ENCODE data around the gene ATRNL1. TPM values are rescaled to one million over a fixed set of nuclear protein-coding genes. Genes with fewer than 3 reads are reported as not detected.

ATRNL1 gene
- polyA plus RNA-seq, 3 donors = not detected

DNA sequence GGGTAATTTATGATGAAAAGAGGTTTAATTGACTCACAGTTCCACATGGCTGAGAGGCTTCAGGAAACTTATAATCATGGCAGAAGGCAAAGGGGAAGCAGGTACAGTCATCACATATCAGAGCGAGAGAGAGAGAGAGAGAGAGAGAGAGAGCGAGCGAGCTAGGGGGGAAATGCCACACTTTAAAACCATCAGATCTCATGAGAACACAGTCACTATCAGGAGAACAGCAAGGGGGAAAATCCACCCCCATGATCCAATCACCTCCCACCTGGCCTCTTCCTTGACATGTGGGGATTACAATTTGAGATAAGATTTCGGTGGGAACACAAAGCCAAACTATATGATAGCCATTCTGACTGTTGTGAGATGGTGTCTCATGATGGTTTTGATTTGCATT lies 603.6 kb downstream of the ATRNL1 start:
- no peaks in the 10 kb centered on the region for H3K4me1 ChIP-seq (ENCODE audit: control insufficient read depth in 1 of 2, insufficient read depth in 2 of 2, low read length in 2 of 2)
- H3K27me3 ChIP-seq (ENCODE audit: control insufficient read depth in 2 of 2, insufficient read depth in 2 of 2, low read length in 2 of 2) = no peaks in the 10 kb centered on the region
- H3K9me3 ChIP-seq (replicated peaks in 1 of 2; ENCODE audit: control insufficient read depth in 1 of 2, insufficient read depth in 1 of 2, low read length in 2 of 2) = no peaks in the 10 kb centered on the region
- Mint-ChIP-seq H3K36me3 (no peaks in the 10 kb centered on the region), H3K4me1 (no peaks in the 10 kb centered on the region), H3K9me3 (peaks cover 0 to 1% (median 0%) of the 10 kb centered on the region in 7 donors), H3K4me3 (no peak overlapping the region), H3K27me3 (ENCODE audit: low read depth in 3 of 3) (no peaks in the 10 kb centered on the region), H3K27ac (no peak overlapping the region)
- no peak overlapping the region for H3K4me2 ChIP-seq (replicated peaks; ENCODE audit: extremely low read depth, low read length, poor library complexity, severe bottlenecking)
- no CpG with 5 or more reads among the region's 4 CpGs for WGBS (ENCODE audit: insufficient coverage)
- H4K20me1 ChIP-seq (ENCODE audit: insufficient read depth, low read length) = no peaks in the 10 kb centered on the region
- no peaks in the 10 kb centered on the region for H3K36me3 ChIP-seq (replicated peaks in 1 of 2; ENCODE audit: control insufficient read depth in 1 of 2, insufficient read depth in 2 of 2, low read length in 2 of 2)
- no peak overlapping the region for H3K27ac ChIP-seq (ENCODE audit: low read depth in 1 of 2, low read length in 2 of 2)
- no peak overlapping the region for H2AFZ ChIP-seq (ENCODE audit: insufficient read depth, low read depth, low read length, poor library complexity, severe bottlenecking)
- no peak overlapping the region for H3K9ac ChIP-seq (ENCODE audit: insufficient read depth, low read length, poor library complexity, severe bottlenecking)
- H3K79me2 ChIP-seq (ENCODE audit: insufficient read depth, low read length) = no peaks in the 10 kb centered on the region
- no peak overlapping the region for H3K4me3 ChIP-seq (replicated peaks in 1 of 3; ENCODE audit: low read depth in 2 of 3, low read length in 3 of 3)
- intact Hi-C loops (cut with micrococcal nuclease) = no loop called here
- no peak for DNase-seq
- TF ChIP-seq, protein P1, sequence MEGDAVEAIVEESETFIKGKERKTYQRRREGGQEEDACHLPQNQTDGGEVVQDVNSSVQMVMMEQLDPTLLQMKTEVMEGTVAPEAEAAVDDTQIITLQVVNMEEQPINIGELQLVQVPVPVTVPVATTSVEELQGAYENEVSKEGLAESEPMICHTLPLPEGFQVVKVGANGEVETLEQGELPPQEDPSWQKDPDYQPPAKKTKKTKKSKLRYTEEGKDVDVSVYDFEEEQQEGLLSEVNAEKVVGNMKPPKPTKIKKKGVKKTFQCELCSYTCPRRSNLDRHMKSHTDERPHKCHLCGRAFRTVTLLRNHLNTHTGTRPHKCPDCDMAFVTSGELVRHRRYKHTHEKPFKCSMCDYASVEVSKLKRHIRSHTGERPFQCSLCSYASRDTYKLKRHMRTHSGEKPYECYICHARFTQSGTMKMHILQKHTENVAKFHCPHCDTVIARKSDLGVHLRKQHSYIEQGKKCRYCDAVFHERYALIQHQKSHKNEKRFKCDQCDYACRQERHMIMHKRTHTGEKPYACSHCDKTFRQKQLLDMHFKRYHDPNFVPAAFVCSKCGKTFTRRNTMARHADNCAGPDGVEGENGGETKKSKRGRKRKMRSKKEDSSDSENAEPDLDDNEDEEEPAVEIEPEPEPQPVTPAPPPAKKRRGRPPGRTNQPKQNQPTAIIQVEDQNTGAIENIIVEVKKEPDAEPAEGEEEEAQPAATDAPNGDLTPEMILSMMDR (IDR thresholded peaks at IDR 0.05) = no peak

DNA sequence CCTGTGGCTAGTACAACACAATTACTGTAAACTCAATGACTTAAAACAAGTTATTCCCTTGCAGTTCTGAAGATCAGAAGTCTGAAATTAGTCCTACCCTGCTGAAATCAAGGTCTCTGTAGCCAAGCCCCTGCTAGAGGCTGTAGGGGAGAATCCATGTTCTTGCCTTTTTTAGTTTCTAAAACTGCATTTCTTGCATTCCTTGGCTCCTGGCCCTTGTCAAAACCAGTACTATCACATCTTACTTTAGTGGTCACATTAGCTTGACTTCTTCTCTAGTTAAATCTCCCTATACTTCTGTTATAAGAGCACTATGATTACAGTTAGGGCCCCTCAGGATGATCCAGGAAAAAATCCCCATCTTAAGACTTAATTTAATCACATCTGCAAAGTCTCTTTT lies 612.9 kb downstream of the ATRNL1 start:
- no peak for DNase-seq
- H3K9me3 ChIP-seq (replicated peaks in 1 of 2; ENCODE audit: control insufficient read depth in 1 of 2, insufficient read depth in 1 of 2, low read length in 2 of 2) = no peaks in the 10 kb centered on the region
- Mint-ChIP-seq H3K36me3 (no peaks in the 10 kb centered on the region), H3K9me3 (no peaks in the 10 kb centered on the region), H3K4me3 (no peak overlapping the region), H3K27ac (no peak overlapping the region), H3K4me1 (no peaks in the 10 kb centered on the region), H3K27me3 (ENCODE audit: low read depth in 3 of 3) (peaks cover 0 to 1% (median 0%) of the 10 kb centered on the region in 3 donors)
- H3K9ac ChIP-seq (ENCODE audit: insufficient read depth, low read length, poor library complexity, severe bottlenecking) = no peak overlapping the region
- intact Hi-C loops (cut with micrococcal nuclease) = no loop called here
- TF ChIP-seq, protein P1 (IDR thresholded peaks at IDR 0.05) = no peak
- H3K4me3 ChIP-seq (replicated peaks in 1 of 3; ENCODE audit: low read depth in 2 of 3, low read length in 3 of 3) = no peak overlapping the region
- H4K20me1 ChIP-seq (ENCODE audit: insufficient read depth, low read length) = no peaks in the 10 kb centered on the region
- no peaks in the 10 kb centered on the region for H3K4me1 ChIP-seq (ENCODE audit: control insufficient read depth in 1 of 2, insufficient read depth in 2 of 2, low read length in 2 of 2)
- H3K27me3 ChIP-seq (ENCODE audit: control insufficient read depth in 2 of 2, insufficient read depth in 2 of 2, low read length in 2 of 2) = no peaks in the 10 kb centered on the region
- H2AFZ ChIP-seq (ENCODE audit: insufficient read depth, low read depth, low read length, poor library complexity, severe bottlenecking) = no peak overlapping the region
- no peak overlapping the region for H3K4me2 ChIP-seq (replicated peaks; ENCODE audit: extremely low read depth, low read length, poor library complexity, severe bottlenecking)
- no peaks in the 10 kb centered on the region for H3K79me2 ChIP-seq (ENCODE audit: insufficient read depth, low read length)
- H3K36me3 ChIP-seq (replicated peaks in 1 of 2; ENCODE audit: control insufficient read depth in 1 of 2, insufficient read depth in 2 of 2, low read length in 2 of 2) = no peaks in the 10 kb centered on the region
- H3K27ac ChIP-seq (ENCODE audit: low read depth in 1 of 2, low read length in 2 of 2) = no peak overlapping the region

Measured in CD14-positive monocyte (primary cell).